KG1 (cell line): ENCODE results near the gene SHROOM3.

Experiments used
- DNase-seq: peaks from one replicate; lab custom pipeline; 2025; lab: John Stamatoyannopoulos, UW

SHROOM3 gene

DNA sequence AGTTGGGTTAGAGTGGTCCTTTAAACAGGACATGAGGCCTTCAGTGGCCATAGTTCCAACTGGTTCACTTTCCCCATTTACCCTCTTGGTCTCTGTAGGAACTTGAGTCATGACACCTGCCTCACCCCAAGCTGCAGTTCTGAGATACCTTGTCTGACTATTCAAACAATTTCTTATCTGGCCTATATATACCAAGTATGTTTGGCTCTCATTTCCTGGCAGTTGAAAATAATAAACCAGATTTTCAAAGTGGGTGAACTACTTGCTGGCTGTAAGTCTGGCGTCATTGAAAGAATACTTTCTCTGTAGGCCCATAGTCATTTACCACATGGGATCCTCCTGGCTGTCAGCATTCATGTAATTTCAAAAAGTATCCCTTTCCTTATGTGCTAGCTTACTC lies 228.8 kb downstream of the SHROOM3 start:
- no peak for DNase-seq

GRCh38 chr4:76665153-76665552 lies 230.1 kb downstream of the SHROOM3 start:
- DNase-seq, result no peak

DNA sequence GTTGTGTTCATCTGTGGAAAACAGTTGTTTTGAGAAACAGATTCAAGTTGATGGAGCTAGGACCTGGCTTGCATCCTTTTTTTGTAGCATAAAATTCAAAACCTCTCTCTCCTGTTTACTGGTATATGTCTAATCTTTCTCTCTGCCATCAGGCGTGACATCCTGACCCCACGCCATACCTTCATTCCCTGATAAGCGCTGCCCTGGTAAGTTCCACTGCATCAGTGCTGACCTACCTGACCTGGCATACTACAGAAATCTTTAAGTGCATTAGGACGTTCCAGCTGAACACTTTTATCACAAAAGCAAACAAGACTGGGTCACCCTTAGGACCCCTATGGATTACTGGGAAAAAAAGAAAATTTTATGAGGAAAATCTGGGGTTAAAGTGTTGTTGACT lies 230.7 kb downstream of the SHROOM3 start:
- no peak for DNase-seq

GRCh38 chr4:76666944-76667532 lies 232.0 kb downstream of the SHROOM3 start:
- no peak for DNase-seq

DNA sequence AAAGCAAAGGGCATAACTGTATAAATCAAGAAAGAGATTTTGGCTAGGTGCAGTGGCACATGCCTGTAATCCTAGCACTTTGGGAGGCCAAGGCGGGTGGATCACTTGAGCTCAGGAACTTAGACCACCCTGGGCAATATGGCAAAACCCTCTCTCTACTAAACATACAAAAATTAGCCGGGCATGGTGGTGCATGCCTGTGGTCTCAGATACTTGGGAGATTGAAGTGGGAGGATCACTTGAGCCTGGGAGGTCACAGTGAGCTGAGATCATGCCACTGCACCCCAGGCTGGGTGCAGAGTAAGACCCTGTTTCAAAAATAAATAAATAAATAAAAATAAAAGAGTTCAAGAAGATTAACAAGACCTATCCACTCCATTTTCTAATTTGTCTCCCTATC lies 235.6 kb downstream of the SHROOM3 start:
- DNase-seq, result no peak

DNA sequence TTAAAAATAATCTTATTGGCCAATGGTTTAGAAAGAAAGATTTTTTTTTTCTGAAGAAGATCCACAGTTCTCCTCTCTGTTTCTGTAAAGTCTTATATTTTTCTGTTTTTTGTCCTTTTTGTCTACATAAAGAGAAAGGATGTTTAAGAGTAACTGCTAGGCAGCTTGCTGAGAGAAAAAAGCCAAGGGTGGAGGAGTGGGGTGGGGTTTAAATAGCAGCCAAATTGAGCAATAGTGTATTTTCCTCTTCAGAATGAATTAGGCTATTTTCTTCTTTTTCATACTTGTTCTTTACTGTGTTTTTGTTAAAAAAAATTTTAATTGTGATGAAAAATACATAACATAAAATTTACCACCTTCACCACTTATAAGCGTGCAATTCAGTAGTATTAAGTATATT lies 238.3 kb downstream of the SHROOM3 start:
- no peak for DNase-seq

- no peak for DNase-seq
These were observed 240.0 kb downstream of the SHROOM3 start for GRCh38 chr4:76674983-76675382.

GRCh38 chr4:76677571-76678326 lies 242.7 kb downstream of the SHROOM3 start:
- no peak for DNase-seq

DNA sequence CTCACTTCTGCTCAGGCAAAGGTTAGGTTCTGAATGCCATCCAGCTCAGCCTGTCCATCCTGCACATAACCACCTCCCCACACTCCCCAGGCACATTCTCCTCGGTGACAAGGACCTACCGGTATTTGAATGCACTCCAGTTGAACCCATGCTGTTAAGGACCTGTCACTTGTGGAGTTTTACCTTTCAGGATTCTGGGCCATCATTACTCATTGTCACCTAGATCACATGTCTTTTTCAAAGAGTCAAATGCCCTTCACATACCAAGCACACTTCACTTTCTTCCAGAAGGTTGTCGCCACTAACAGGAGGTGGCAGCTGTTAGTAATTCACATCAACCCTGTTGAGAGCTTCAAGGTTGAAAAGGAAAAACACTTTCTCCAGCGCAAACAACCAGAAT lies 244.7 kb downstream of the SHROOM3 start:
- DNase-seq, result no peak

DNA sequence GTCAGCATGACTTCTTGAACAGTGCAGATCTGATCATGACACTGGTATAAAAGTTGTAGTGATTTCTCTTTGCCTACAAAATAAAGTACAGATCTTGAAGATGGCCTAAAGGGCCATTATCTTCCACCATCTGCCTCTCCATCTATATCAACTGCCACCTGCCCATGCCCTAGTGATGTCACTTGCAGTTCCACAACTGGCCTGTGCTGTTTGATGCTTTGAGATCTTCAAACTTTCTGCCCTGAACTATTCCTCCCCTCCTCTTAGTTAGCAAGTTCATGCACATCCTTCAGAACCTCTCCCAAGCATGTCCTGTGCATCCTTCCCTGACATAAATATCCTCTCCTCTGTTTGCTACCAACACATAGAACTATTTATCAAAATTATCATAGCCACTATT lies 245.9 kb downstream of the SHROOM3 start:
- DNase-seq, result no peak

DNA sequence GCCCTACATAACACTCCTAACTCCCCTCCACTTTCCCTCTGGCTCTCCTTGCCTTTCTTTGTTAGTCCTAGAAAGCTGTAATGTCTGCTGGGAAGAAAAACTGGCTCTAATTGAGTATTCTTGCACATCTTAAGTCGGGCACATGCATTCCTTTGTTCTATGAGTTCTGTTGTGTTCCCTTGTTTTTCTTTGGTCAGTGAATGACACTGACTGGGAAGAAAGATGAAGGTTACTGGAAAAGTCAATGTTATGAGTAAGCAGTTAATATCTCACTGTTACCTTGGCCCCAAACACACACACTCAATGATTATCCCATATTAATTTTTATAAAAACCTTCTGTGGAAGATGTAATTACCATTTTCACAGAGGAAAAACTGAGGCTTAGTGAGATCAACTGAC lies 247.0 kb downstream of the SHROOM3 start:
- DNase-seq, result no peak

DNA sequence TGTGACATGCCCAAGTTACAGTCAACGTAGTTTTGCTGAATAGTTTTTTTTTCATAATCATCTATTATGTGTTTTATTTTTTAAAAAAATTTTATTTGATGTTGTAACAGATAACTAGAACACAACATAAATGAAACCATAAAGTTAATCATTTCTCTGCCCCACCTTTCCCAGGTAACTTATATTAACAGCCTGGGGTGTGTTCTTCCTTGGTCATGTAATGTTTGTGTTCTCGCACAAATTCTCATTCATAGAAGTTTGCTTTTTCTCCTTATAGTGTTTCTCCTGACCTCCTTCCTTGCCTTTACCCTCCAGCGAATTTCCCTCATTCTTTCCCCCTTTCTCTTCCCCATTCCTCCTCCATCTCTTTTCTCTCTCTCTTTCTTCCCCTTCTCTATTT lies 248.1 kb downstream of the SHROOM3 start:
- no peak for DNase-seq

DNA sequence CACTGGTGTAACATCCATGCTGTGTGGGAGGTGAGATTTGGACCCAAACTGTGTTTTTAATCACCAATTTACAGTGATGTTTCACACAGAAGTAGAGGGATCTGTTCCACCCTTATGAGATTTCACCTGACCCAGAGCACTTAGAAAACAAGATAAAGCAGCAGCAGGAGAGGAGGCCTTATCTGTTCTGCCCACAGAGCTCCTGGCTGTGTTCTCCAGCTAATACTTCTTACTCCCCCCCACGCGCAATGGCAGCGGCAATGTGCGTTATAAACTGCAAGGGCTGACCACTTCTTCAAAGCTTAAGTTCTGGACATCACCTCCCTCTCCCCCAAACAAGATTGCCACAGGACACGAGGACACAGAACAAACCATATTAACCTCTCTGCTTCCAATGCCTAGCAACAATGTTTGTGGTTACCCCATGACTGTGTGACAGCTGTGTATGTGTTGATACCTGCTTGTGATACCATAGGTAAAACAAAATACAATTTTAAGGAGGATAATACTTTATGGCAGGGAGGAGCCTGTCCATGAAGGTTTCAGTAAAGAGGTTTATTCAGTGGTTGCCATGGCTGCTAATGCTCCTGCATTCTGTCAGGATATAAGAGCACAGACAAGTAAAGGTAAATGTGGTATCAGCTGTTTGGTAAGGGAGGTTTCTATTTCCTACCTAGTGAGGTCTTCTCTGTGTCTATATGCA lies 252.9 kb downstream of the SHROOM3 start:
- DNase-seq, result no peak

GRCh38 chr4:76688619-76689144 lies 253.7 kb downstream of the SHROOM3 start:
- DNase-seq, result no peak

DNA sequence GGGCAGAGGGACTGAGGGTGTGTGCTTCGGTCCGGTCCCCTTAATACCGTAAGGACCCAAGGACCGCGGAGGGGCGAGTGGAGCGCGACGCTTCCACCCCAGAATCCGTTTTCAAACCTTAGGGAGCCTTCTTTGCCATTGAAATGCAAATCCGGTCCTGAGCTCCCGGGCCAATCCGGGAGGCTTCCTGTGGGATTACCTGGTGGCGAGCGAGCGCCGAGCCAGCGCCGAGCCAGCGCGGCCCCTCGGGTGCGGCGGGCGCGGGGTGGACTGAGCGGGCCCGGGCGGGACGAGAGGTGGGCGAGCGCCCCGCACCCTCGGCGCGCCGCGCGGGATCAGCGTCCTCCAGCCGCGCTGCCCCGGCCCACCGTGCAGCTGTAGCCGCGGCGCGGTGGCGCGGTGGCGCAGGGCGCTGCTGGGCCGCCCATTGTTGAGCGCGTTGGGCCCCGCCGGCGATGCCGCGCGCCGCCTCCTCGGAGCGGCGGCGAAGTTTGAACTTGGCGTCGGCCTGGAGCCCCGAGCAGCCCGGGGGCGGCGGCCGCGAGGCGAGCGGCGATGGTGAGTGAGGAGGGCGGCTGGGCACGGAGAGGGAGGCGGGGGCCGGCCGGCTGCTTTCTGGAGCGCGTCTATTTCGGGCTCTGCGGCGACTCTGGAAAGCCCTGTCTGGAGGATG lies 254.3 kb downstream of the SHROOM3 start:
- DNase-seq, result no peak

- DNase-seq, result peak; percentile 10
These were observed 255.2 kb downstream of the SHROOM3 start for GRCh38 chr4:76690011-76690905.

GRCh38 chr4:76690906-76691275 lies 255.9 kb downstream of the SHROOM3 start:
- DNase-seq, result no peak

DNA sequence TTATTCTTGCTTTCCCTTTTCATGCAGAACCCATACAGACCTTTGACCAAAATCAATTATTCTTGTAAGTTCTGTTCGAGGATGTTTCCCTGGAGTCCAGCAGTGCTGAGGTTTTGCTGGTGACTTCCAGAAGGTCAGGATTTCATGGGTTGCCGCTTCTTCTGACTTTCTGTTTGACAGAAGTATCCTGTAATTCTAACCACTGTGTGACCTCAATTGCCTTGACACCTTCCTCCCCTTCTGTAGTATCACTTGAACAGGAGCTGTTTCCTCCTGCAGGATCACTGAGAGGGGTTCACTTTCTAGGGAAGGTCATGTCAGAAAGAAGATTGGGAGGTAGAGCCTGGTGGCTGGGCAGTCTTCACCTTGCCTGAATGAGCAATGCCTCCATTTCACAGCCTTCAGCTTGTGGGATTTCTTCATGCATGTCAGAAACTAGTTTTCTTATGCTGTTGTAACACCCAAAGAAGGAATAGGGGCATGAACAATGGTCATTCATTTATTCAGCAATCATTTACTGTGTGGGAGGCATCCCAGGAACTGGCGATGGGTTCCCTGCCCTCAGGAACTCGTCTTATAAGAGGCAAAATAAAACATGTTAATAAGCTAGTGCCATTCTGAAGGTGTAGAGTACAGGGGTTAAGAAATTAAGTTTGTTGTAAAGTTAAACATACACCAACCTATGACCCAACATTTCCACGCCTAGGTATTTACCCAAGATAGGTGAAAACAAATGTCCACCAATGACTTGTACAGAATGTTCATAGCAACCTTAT lies 257.0 kb downstream of the SHROOM3 start:
- no peak for DNase-seq

GRCh38 chr4:76692761-76693160 lies 257.7 kb downstream of the SHROOM3 start:
- DNase-seq, result no peak

- no peak for DNase-seq
These were observed 259.0 kb downstream of the SHROOM3 start for GRCh38 chr4:76694056-76694455.

DNA sequence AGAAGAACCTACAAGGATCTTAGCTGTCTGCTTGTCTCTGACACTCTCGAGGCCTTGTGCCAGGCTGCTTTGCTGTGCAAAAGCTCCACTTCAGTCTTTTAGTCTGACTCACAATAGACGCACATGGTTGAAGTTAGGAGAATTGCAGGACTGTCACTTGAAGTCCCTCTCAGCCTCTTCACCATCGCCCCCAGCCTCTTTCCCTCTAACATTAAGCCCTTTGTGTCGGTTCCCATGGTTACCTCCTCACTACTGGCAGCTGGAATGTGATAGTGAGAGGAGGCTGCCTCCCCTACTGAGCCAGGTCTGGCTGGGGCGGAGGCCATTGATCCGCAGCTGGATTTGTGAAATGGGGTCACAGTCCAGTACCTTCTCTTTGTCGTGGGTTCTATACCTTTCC lies 261.1 kb downstream of the SHROOM3 start:
- DNase-seq, result no peak
